Caco-2 (cell line): ENCODE data around the gene MACROD2. TPM values are rescaled to one million over a fixed set of nuclear protein-coding genes. Genes with fewer than 3 reads are reported as not detected.
"Not testable (repeated sequence)": the region's sequence is repeated elsewhere in the genome, so short reads cannot be mapped to it uniquely, and the experiment has no call there.

ENCODE experiments used
- BruUV-seq: library from RNA; stranded (reverse); fragments of 400-500 nt; replicated peaks from 2 replicates; lab custom pipeline; 2021; lab: Mats Ljungman, UMichigan
- CTCF ChIA-PET: fragments of 300-600 bp; sonication (Branson Sonifier 250); formaldehyde crosslinking; loops from one replicate; lab custom pipeline; 2022; ENCODE audit warnings: antibody characterized with exemption; lab: Charles Lee
- POLR2A ChIA-PET: fragments of 300-600 bp; sonication (Branson Sonifier 250); formaldehyde crosslinking; loops from one replicate; lab custom pipeline; 2022; ENCODE audit warnings: antibody characterized with exemption; lab: Charles Lee
- DNase-seq, 2 experiments: peaks; one replicate each; pipeline versions ENCODE4 v3.0.0 to v3.0.0-alpha.2; 2020 to 2022
- H3K27me3 ChIP-seq: replicated peaks from 2 replicates; pipeline ENCODE4 v1.6.0; 2011; ENCODE audit warnings: low read length; ENCODE audit not compliant: control insufficient read depth, insufficient read depth
- H3K36me3 ChIP-seq: 2 replicates; pipeline ENCODE4 v1.5.1; 2011; ENCODE audit warnings: low read length; ENCODE audit not compliant: control insufficient read depth, insufficient read depth
- H3K4me1 ChIP-seq: fragments of 250-450 bp; sonication (Bioruptor Pico); 2 replicates; pipeline ENCODE4 v1.5.1; 2020; ENCODE audit warnings: mild to moderate bottlenecking
- H3K4me3 ChIP-seq: 2 replicates; pipeline ENCODE4 v1.5.1; 2011; ENCODE audit warnings: low read depth, mild to moderate bottlenecking, control low read depth, low read length
- H3K9me3 ChIP-seq: fragments of 250-450 bp; sonication (Bioruptor Pico); 2 replicates; pipeline ENCODE4 v1.5.1; 2020; ENCODE audit warnings: mild to moderate bottlenecking, moderate library complexity
- H3K27ac Mint-ChIP-seq: one replicate; pipeline ENCODE4 v1.8.0; 2022; ENCODE audit warnings: mixed read lengths; ENCODE audit not compliant: unreplicated experiment
- H3K27me3 Mint-ChIP-seq: one replicate; pipeline ENCODE4 v1.8.0; 2022; ENCODE audit warnings: mixed read lengths; ENCODE audit not compliant: insufficient read depth, unreplicated experiment
- H3K36me3 Mint-ChIP-seq: one replicate; pipeline ENCODE4 v1.8.0; 2022; ENCODE audit warnings: mild to moderate bottlenecking, mixed read lengths; ENCODE audit not compliant: insufficient read depth, unreplicated experiment
- H3K4me1 Mint-ChIP-seq: one replicate; pipeline ENCODE4 v1.8.0; 2022; ENCODE audit warnings: low read depth, mixed read lengths; ENCODE audit not compliant: unreplicated experiment
- H3K4me3 Mint-ChIP-seq: one replicate; pipeline ENCODE4 v1.8.0; 2022; ENCODE audit warnings: mild to moderate bottlenecking, moderate library complexity, mixed read lengths; ENCODE audit not compliant: unreplicated experiment
- H3K9me3 Mint-ChIP-seq: one replicate; pipeline ENCODE4 v1.8.0; 2022; ENCODE audit warnings: mixed read lengths; ENCODE audit not compliant: unreplicated experiment
- intact Hi-C: fragments of 100-400 bp; cut with micrococcal nuclease; formaldehyde crosslinking; loops from one replicate; pipeline ENCODE4 v1.10.0; 2022; ENCODE audit not compliant: unreplicated experiment
- total RNA-seq: library from RNA; stranded (reverse); gene quantifications from 2 replicates; pipeline ENCODE4 v1.2.3, GENCODE V29; 2022
- TF ChIP-seq, protein P1 (sequence below), 2 experiments: fragments of 200-600 bp in 1 of 2; IDR thresholded peaks; 1 replicate in 1 of 2; 2 replicates in 1 of 2; pipeline versions ENCODE4 v1.5.1 to v1.8.0; 2011 to 2022; ENCODE audit warnings: antibody characterized with exemption in 1 of 2, control low read depth in 1 of 2, inconsistent platforms in 1 of 2, low read depth in 1 of 2, low read length in 1 of 2, mild to moderate bottlenecking in 1 of 2, moderate library complexity in 1 of 2; ENCODE audit not compliant: insufficient read depth in 1 of 2, severe bottlenecking in 1 of 2, unreplicated experiment in 1 of 2

The MACROD2 gene
- total RNA-seq, 1 experiment from 2014 or later = 6.4 TPM

DNA sequence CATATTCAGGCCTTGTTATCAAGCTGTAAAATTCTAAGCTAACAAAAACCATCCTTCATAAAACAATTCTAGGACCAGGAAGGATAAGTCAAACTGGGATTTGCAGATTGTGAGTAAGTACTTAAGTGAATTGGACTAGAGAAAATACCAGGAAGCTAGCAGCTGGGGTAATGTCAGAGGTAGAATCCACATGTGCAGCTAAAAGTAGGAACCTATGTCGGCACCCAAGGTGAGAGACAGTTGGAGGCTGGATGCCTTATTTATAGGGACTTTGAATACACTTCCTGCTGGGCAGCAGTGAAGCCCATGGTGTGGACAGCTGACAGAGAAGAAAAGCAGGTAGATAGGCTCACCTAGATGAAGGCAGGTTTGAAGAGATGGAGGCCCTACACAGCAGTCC, 214.8 kb downstream of the MACROD2 start:
- no TSS peak for BruUV-seq
- TF ChIP-seq, protein P1, sequence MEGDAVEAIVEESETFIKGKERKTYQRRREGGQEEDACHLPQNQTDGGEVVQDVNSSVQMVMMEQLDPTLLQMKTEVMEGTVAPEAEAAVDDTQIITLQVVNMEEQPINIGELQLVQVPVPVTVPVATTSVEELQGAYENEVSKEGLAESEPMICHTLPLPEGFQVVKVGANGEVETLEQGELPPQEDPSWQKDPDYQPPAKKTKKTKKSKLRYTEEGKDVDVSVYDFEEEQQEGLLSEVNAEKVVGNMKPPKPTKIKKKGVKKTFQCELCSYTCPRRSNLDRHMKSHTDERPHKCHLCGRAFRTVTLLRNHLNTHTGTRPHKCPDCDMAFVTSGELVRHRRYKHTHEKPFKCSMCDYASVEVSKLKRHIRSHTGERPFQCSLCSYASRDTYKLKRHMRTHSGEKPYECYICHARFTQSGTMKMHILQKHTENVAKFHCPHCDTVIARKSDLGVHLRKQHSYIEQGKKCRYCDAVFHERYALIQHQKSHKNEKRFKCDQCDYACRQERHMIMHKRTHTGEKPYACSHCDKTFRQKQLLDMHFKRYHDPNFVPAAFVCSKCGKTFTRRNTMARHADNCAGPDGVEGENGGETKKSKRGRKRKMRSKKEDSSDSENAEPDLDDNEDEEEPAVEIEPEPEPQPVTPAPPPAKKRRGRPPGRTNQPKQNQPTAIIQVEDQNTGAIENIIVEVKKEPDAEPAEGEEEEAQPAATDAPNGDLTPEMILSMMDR (IDR thresholded peaks at IDR 0.05; ENCODE audit: insufficient read depth in 1 of 2, low read depth in 1 of 2, low read length in 1 of 2, severe bottlenecking in 1 of 2, unreplicated experiment in 1 of 2) = no peak
- ChIA-PET CTCF (no interaction called here), POLR2A (no interaction called here)
- H3K27me3 Mint-ChIP-seq = no peaks in the 10 kb centered on the region
- no peaks in the 10 kb centered on the region for H3K9me3 Mint-ChIP-seq
- Histone ChIP-seq H3K9me3 (no peaks in the 10 kb centered on the region), H3K36me3 (no peaks in the 10 kb centered on the region), H3K4me1 (no peaks in the 10 kb centered on the region), H3K4me3 (no peak overlapping the region), H3K27me3 (no peaks in the 10 kb centered on the region)
- intact Hi-C loops = no loop called here
- DNase-seq = no peak
- H3K4me1 Mint-ChIP-seq = no peaks in the 10 kb centered on the region
- no peak overlapping the region for H3K4me3 Mint-ChIP-seq
- H3K27ac Mint-ChIP-seq = no peak overlapping the region
- no peaks in the 10 kb centered on the region for H3K36me3 Mint-ChIP-seq

DNA sequence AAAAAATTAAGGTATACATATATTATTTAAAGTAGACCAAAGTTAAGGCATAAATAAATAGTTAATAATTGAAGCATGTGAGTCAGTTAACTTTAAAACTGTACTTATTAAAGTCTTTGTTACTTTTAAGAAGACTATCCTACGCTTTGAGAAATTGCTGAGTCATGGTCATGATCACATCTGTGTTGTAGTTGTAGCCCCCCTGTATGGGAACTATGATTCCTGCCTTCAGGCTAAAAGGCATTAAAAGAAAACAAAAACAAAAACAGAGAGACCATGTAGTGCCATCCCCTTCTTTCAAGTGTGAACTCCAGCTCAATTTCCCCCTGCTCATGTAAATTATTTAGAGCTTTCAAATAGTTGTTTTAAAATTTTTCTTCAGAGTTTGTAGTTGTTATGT, 218.7 kb downstream of the MACROD2 start:
- CTCF ChIA-PET = no interaction called here
- H3K27me3 Mint-ChIP-seq = no peaks in the 10 kb centered on the region

DNA sequence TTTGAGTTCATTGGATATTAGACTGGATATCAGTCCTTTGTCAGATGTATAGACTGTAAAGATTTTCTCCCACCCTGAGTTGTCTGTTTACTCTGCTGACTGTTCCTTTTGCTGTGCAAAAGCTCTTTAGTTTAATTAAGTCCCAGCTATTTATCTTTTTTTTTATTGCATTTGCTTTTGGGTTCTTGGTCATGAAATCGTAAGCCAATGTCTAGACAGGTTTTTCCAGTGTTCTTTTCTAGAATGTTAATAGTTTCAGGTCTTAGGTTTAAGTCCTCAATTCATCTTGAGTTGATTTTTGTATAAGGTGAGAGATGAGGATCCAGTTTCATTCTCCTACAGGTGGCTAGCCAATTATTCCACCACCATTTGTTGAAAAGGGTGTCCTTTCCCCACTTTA, 220.6 kb downstream of the MACROD2 start:
- intact Hi-C loops, H3K4me3 Mint-ChIP-seq, H3K27ac Mint-ChIP-seq, H3K4me1 Mint-ChIP-seq, DNase-seq, CTCF ChIA-PET, POLR2A ChIA-PET, H3K9me3 Mint-ChIP-seq, H3K36me3 ChIP-seq, BruUV-seq, H3K4me3 ChIP-seq, H3K27me3 Mint-ChIP-seq, H3K9me3 ChIP-seq, H3K27me3 ChIP-seq, H3K36me3 Mint-ChIP-seq: not testable (repeated sequence)
- peaks cover 16% of the 10 kb centered on the region for H3K4me1 ChIP-seq

More for the DNA sequence above, 218.7 kb downstream of the MACROD2 start:
- H3K4me3 Mint-ChIP-seq = no peak overlapping the region
- no peaks in the 10 kb centered on the region for H3K4me1 Mint-ChIP-seq
- Histone ChIP-seq H3K4me1 (no peaks in the 10 kb centered on the region), H3K27me3 (no peaks in the 10 kb centered on the region), H3K9me3 (no peaks in the 10 kb centered on the region; the same call in 1 of the 2 replicates), H3K4me3 (no peak overlapping the region), H3K36me3 (no peaks in the 10 kb centered on the region)
- DNase-seq = no peak
- TF ChIP-seq, protein P1 (IDR thresholded peaks at IDR 0.05; ENCODE audit: insufficient read depth in 1 of 2, low read depth in 1 of 2, low read length in 1 of 2, severe bottlenecking in 1 of 2, unreplicated experiment in 1 of 2) = no peak
- intact Hi-C loops = no loop called here
- no TSS peak for BruUV-seq
- no peaks in the 10 kb centered on the region for H3K36me3 Mint-ChIP-seq
- H3K27ac Mint-ChIP-seq = no peak overlapping the region
- POLR2A ChIA-PET = no interaction called here
- no peaks in the 10 kb centered on the region for H3K9me3 Mint-ChIP-seq
